Measurements from ENCODE around the gene TANGO2.

TANGO2 gene

GRCh38 chr22:20085651-20086050, 64.7 kb downstream of the TANGO2 start:
- no peak for DNase-seq (ENCODE audit: low read depth, low spot score)

DNA sequence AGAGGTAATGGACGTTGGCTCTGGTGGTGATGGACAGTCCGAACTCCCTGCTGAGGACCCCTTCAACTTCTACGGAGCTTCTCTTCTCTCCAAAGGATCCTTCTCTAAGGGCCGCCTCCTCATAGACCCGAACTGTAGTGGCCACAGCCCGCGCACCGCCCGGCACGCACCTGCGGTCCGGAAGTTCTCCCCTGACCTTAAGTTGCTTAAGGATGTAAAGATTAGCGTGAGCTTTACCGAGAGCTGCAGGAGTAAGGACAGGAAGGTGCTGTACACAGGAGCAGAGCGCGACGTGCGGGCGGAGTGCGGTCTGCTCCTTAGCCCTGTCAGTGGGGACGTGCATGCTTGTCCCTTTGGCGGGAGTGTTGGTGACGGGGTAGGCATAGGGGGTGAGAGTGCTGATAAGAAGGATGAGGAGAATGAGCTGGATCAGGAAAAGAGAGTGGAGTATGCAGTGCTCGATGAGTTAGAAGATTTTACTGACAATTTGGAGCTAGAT, 65.2 kb downstream of the TANGO2 start:
- DNase-seq (ENCODE audit: low read depth, low spot score) = no peak

- no peak for DNase-seq (ENCODE audit: low read depth, low spot score)
These were observed 65.9 kb downstream of the TANGO2 start for GRCh38 chr22:20086763-20087162.

DNA sequence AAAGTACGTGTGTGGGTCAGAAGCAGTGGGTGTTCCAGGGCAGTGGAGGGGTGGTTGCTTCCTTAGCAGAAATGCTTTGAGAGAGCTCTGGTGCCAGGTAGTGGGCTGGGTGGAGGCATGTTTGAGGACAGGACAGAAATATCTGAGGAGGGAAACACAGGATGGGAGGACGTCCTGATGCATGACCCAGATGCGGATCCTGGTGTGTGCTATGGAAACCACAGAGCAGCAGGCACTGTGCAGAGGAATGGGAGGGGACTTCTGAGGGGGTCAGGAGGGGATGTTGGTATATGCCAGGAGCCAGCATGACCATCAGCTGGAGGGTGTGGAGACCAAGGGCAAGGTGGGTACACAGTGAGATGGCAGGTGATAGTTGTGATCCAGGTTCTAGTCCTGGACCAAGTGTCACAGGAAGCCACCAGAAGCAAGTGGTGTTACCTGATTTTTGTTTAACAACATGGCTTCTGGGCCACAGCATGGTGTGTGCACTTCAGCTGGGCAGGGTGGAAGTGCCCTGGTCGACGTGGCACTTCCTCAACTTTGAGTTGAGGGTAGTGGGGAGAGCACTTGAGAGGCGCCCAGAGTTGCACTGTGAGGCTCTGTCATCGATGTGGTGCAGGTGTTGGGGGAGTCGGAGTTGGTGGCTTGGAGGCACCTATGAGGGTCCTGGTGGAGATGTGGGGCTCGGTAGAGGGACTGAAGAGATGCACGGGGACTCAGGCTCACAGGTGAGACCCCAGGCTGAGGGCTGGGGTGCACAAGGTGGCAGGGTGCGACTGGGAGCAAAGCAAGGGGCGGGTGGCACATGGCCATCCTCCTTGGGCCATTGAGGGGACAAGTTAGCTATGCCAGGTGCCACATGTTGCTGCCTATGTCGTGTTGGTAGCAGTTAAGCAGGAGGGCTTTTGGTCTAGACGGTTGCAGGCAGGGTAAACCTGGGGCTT, 66.7 kb downstream of the TANGO2 start:
- no peak for DNase-seq (ENCODE audit: low read depth, low spot score)

- DNase-seq (ENCODE audit: low read depth, low spot score) = no peak
These were observed 67.3 kb downstream of the TANGO2 start for GRCh38 chr22:20088263-20088648.

DNA sequence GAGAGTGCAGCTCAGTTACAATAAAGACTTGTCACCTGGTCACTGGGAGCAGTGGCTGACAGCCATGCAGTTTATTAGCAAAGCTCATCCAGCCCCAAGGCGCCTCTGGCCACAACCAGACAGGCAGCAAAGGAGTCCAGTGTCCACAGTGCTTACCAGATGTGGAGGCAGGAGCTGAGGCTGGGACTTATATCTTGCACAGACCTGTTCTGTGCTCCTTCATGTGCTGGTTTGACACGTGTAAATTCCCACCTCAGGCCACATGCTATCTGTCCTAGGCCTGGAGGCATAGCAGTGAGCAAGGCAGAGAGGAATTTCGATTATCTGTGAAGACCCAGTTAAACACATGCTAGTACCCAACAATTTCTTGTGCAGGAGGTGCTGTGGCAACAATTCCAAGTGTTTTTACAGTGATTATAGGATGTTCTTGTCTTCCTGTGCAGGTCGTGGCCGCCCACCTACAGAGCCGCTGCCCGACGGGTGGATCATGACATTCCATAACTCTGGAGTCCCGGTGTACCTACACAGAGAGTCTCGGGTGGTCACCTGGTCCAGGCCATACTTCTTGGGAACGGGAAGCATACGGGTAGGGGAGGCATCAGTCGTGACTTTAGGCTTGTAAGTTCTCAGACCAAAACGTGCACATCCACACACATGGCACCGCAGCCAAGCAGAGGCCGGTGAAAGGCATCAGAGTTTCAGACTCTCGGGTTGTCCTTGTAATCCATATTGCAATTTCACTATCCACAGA, 68.5 kb downstream of the TANGO2 start:
- no peak for DNase-seq (ENCODE audit: low read depth, low spot score)

DNA sequence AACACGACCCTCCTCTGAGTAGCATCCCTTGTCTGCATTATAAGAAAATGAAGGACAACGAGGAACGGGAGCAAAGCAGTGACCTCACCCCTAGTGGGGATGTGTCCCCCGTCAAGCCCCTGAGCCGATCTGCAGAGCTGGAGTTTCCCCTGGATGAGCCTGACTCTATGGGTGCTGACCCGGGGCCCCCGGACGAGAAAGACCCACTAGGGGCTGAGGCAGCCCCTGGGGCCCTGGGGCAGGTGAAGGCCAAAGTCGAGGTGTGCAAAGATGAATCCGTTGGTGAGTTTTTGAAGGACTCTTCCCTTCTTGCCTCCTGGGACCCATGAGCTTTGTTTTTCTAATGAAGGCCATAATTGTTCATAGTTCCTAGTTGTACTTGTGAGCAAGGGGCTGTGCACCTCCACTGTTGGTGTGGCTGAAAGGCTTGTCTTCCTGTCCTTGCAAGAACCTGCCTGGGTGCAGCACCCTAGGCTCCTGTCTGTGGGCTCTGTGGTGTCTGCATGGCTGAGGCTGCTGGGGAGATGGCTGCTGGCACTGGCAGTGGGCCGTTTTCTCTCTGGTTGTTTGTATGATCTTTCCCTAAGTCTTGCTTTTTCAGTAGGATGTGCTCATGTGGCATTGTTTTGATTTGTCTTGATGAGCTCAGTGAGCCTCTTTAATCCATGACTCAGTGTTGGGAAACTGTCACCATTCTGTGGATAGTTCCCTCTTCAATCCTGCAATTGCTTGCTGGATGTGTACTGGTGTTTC, 69.2 kb downstream of the TANGO2 start:
- no peak for DNase-seq (ENCODE audit: low read depth, low spot score)

DNA sequence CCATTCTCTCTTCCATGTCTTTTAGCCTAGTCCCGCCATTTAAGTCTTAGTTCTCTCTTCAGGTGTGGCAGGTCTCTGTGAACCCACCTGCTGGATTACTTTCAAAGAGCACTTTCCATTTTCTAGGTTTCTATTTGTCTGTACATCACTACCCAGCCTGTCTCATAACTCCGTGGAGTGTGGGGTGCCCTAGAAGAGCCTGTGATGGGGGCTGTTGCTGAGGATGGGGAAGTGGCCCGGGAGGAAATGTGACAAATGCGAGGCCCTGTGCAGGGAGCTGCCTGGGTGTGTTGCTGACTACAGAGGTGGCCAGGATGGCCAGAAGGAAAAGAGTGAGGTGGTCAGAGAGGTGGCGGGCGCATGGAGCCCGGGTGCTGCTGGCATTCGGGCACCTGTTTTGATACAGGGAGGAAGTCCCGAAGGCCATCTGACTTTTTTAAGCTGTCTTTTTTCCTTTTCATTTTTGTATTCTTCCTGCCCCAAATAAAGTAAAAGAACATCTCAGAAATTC, 69.9 kb downstream of the TANGO2 start:
- DNase-seq (ENCODE audit: low read depth, low spot score) = no peak

GRCh38 chr22:20091690-20092476, 71.0 kb downstream of the TANGO2 start:
- DNase-seq (ENCODE audit: low read depth, low spot score) = no peak

DNA sequence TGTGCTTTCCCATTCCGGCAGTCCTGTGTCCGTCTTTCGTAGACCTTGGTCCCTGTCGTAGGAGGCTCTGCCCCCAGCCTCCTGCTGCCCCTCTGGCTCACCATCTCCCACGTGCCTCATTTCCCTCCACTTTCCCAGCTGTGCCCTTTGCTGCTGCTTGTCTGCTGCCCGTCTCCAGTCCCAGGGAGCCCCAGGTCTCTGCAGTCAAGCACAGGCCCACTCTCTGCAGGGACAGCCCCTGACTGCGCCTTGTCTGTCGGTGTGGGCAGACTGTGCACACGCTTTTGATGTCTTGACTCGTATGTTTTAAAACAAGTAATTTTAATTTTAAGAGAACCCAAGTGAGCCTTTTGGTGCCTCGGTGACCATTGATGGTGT, 71.6 kb downstream of the TANGO2 start:
- no peak for DNase-seq (ENCODE audit: low read depth, low spot score)

DNA sequence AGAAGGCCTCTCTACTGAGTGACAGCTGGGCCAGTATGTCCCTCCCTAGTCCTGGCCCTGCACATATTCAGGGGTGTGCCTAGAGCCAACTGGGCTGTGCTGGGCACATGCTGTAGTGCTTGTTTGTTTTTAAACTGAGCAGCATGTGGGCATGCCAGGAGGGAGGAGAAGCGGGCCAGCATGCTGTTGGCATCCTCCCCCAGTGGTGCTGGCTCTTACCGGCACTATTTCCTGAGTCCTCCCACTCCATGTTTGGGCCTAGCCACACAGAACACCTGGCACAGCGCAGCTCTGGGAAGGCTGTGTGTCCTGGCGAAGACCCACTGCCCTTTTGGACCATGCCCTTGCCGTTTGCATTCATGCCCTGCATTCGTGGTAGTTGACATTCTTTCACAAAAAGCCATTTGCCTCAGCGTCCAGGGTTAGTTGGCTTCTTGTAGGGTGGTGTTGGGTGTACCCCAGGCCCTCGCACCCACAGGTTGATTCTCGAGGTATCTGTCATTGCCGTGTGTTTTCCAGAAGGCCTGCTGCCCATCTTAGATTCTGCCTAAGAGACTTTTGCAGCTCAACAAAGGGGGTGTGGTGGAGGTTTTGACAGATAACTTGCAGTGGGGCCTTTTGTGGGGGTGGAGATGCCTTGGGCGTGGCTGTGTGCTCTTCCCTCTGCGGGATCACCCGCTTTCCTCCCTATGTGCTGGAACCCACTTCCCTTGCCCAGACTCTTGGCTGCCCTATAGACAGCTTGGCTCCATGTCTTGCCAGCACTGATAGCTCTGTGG, 72.7 kb downstream of the TANGO2 start:
- DNase-seq (ENCODE audit: low read depth, low spot score) = no peak

GRCh38 chr22:20094197-20094807, 73.4 kb downstream of the TANGO2 start:
- DNase-seq (ENCODE audit: low read depth, low spot score) = no peak

DNA sequence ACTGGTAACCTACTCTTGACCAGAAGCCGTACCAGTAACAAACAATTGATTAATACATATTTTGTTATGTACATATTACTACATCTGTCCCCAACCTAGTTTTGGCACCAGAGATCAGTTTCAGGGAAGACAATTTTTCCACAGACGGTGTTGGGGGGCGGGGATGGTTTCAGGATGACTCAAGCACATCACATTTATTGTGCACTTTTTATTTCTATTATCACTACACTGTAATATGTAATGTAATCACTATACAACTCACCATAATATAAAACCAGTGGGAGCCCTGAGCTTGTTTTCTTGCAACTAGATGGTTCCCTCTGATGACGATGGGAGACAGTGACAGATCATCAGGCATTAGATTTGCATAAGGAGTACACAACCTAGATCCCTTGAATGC, 74.6 kb downstream of the TANGO2 start:
- no peak for DNase-seq (ENCODE audit: low read depth, low spot score)

DNA sequence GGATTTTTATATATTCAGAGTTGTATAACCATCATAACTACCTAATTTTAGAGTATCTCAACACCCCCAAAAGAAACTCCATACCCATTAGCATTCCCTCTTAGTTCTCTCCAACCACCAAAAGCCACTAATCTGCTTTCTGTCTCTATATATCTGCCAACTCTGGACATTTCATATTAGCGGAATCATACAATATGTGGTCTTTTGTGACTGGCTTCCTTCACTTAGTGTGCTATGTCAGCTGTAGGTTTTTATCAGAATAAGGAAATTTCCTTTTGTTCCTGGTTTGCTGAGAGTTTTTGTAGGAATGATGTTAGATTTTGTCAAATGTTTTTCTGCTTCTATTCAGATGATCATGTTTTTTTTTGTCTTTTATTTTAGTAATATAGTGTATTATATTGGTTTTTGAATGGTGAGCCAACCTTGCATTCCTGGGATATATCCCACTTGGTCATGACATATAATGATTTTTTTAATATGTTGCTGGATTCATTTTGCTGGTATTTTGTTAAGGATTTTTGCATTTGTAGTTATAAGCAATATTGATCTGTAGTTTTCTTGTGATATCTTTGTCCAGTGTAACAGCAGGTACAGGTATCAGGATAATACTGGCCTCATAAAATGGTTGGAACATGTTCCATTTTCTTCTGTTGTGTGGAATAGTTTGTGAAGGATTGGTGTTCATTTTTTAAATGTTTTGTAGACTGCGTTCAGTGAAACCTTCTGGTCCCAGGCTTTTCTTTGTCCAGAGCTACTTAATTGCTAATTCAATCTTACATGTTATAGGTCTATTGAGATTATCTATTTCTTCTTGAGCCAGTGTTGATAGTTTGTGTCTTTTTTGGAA, 75.9 kb downstream of the TANGO2 start:
- DNase-seq (ENCODE audit: low read depth, low spot score) = no peak

GRCh38 chr22:20099099-20099711, 78.3 kb downstream of the TANGO2 start:
- no peak for DNase-seq (ENCODE audit: low read depth, low spot score)

DNA sequence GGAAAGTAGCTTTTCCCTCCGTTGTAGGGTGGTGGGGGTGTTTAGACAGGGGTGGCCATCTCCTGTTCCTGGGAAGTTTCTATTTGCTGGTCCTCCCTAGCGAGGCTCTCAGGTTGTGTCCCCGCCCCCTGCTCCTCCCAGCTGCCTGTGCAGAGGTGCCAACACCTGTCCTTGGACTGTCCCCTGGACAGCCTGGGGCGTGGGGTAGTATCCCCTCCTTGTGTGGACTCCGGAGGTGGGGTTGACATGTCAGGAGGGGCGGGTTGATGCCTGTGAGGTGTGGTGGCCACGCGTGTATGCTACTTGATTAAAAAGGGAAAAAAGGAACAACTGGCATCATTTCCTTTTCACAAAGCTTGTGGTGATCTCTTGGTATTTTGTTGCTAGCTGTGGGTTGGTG, 80.7 kb downstream of the TANGO2 start:
- no peak for DNase-seq (ENCODE audit: low read depth, low spot score)

GRCh38 chr22:20102203-20102780, 81.4 kb downstream of the TANGO2 start:
- DNase-seq (ENCODE audit: low read depth, low spot score) = no peak

All from activated CD4-positive, CD25-positive, alpha-beta regulatory T cell treated with anti-CD3 and anti-CD28 coated beads, Interleukin-2, amount 50 U/mL, for 16 hours (primary cell).